Skeletal muscle satellite cell (primary cell): ENCODE results near the gene PARD3.
A peak's percentile ranks its signal among the peaks of the same experiment; 100 is the strongest.

Experiments
- H3K27me3 ChIP-seq: 2 replicates; pipeline ENCODE4 v1.7.0; 2013; ENCODE audit warnings: low read length; ENCODE audit not compliant: control insufficient read depth, insufficient read depth
- H3K36me3 ChIP-seq: 2 replicates; pipeline ENCODE4 v1.7.0; 2013; ENCODE audit warnings: mild to moderate bottlenecking, control low read depth, low read length; ENCODE audit not compliant: insufficient read depth
- H3K4me1 ChIP-seq: 2 replicates; pipeline ENCODE4 v1.7.0; 2013; ENCODE audit warnings: low read length; ENCODE audit not compliant: control insufficient read depth, insufficient read depth
- H3K4me2 ChIP-seq: 2 replicates; pipeline ENCODE4 v1.7.0; 2013; ENCODE audit warnings: mild to moderate bottlenecking, low read length
- H3K4me3 ChIP-seq: 2 replicates; pipeline ENCODE4 v1.7.0; 2013; ENCODE audit warnings: low read length
- H3K9ac ChIP-seq: 2 replicates; pipeline ENCODE4 v1.7.0; 2013; ENCODE audit warnings: mild to moderate bottlenecking, low read depth, low read length, moderate library complexity
- H3K9me3 ChIP-seq: replicated peaks from 2 replicates; pipeline ENCODE4 v1.7.0; 2013; ENCODE audit warnings: mild to moderate bottlenecking, control low read depth, low read length

Gene PARD3

GRCh38 chr10:34593374-34593890, 221.7 kb downstream of the PARD3 start:
- Histone ChIP-seq H3K36me3 (no peaks in the 10 kb centered on the region), H3K4me2 (no peak overlapping the region), H3K9me3 (no peaks in the 10 kb centered on the region), H3K4me1 (no peaks in the 10 kb centered on the region), H3K4me3 (no peak overlapping the region), H3K9ac (no peak overlapping the region), H3K27me3 (no peaks in the 10 kb centered on the region)

GRCh38 chr10:34590793-34591192, 224.3 kb downstream of the PARD3 start:
- Histone ChIP-seq H3K36me3 (no peaks in the 10 kb centered on the region), H3K4me3 (no peak overlapping the region), H3K9ac (no peak overlapping the region), H3K4me2 (no peak overlapping the region), H3K9me3 (no peaks in the 10 kb centered on the region), H3K4me1 (no peaks in the 10 kb centered on the region), H3K27me3 (no peaks in the 10 kb centered on the region)

GRCh38 chr10:34589275-34589674, 225.8 kb downstream of the PARD3 start:
- H3K4me3 ChIP-seq: no peak overlapping the region
- no peak overlapping the region for H3K4me2 ChIP-seq

GRCh38 chr10:34587680-34588019, 227.4 kb downstream of the PARD3 start:
- H3K4me1 ChIP-seq: peaks cover 21% of the 10 kb centered on the region
- H3K9me3 ChIP-seq: no peaks in the 10 kb centered on the region
- no peak overlapping the region for H3K9ac ChIP-seq
- H3K36me3 ChIP-seq: no peaks in the 10 kb centered on the region
- H3K4me2 ChIP-seq: no peak overlapping the region
- no peaks in the 10 kb centered on the region for H3K27me3 ChIP-seq
- no peak overlapping the region for H3K4me3 ChIP-seq

More at GRCh38 chr10:34589275-34589674, 225.8 kb downstream of the PARD3 start:
- peaks cover 7% of the 10 kb centered on the region for H3K4me1 ChIP-seq
- H3K9ac ChIP-seq: no peak overlapping the region
- no peaks in the 10 kb centered on the region for H3K9me3 ChIP-seq
- H3K27me3 ChIP-seq: no peaks in the 10 kb centered on the region
- no peaks in the 10 kb centered on the region for H3K36me3 ChIP-seq

GRCh38 chr10:34587002-34587679, 228.0 kb downstream of the PARD3 start:
- Histone ChIP-seq H3K9me3 (no peaks in the 10 kb centered on the region), H3K9ac (no peak overlapping the region), H3K36me3 (no peaks in the 10 kb centered on the region), H3K4me1 (peaks cover 26% of the 10 kb centered on the region), H3K4me3 (no peak overlapping the region), H3K4me2 (no peak overlapping the region), H3K27me3 (no peaks in the 10 kb centered on the region)

- Histone ChIP-seq H3K4me3 (no peak overlapping the region), H3K36me3 (no peaks in the 10 kb centered on the region), H3K4me2 (no peak overlapping the region), H3K27me3 (no peaks in the 10 kb centered on the region), H3K9ac (no peak overlapping the region), H3K4me1 (peaks cover 38% of the 10 kb centered on the region), H3K9me3 (no peaks in the 10 kb centered on the region)
Observed at GRCh38 chr10:34585422-34586112, 229.5 kb downstream of the PARD3 start.

- Histone ChIP-seq H3K4me1 (peaks cover 45% of the 10 kb centered on the region), H3K27me3 (no peaks in the 10 kb centered on the region), H3K4me2 (peak overlapping the region; percentile 33), H3K9me3 (no peaks in the 10 kb centered on the region), H3K4me3 (no peak overlapping the region), H3K9ac (no peak overlapping the region), H3K36me3 (no peaks in the 10 kb centered on the region)
Observed at GRCh38 chr10:34584164-34584563, 230.9 kb downstream of the PARD3 start.

- Histone ChIP-seq H3K9me3 (no peaks in the 10 kb centered on the region), H3K4me1 (peaks cover 45% of the 10 kb centered on the region), H3K36me3 (no peaks in the 10 kb centered on the region), H3K4me2 (peak overlapping the region; percentile 13), H3K27me3 (no peaks in the 10 kb centered on the region), H3K9ac (no peak overlapping the region), H3K4me3 (no peak overlapping the region)
Observed at GRCh38 chr10:34581801-34582532, 233.1 kb downstream of the PARD3 start.

GRCh38 chr10:34580643-34581042, 234.5 kb downstream of the PARD3 start:
- H3K36me3 ChIP-seq: no peaks in the 10 kb centered on the region
- H3K4me1 ChIP-seq: peaks cover 45% of the 10 kb centered on the region
- H3K4me3 ChIP-seq: no peak overlapping the region
- peak overlapping the region; percentile 5 for H3K9ac ChIP-seq
- H3K9me3 ChIP-seq: no peaks in the 10 kb centered on the region
- H3K4me2 ChIP-seq: peak overlapping the region; percentile 48
- no peaks in the 10 kb centered on the region for H3K27me3 ChIP-seq

GRCh38 chr10:34580214-34580613, 234.9 kb downstream of the PARD3 start:
- Histone ChIP-seq H3K27me3 (no peaks in the 10 kb centered on the region), H3K36me3 (no peaks in the 10 kb centered on the region), H3K4me2 (peak overlapping the region; percentile 48), H3K9me3 (no peaks in the 10 kb centered on the region), H3K9ac (peak overlapping the region; percentile 5), H3K4me1 (peaks cover 45% of the 10 kb centered on the region), H3K4me3 (no peak overlapping the region)

GRCh38 chr10:34578468-34578867, 236.6 kb downstream of the PARD3 start:
- Histone ChIP-seq H3K4me2 (no peak overlapping the region), H3K9ac (no peak overlapping the region), H3K9me3 (no peaks in the 10 kb centered on the region), H3K36me3 (no peaks in the 10 kb centered on the region), H3K4me3 (no peak overlapping the region), H3K4me1 (peaks cover 36% of the 10 kb centered on the region), H3K27me3 (no peaks in the 10 kb centered on the region)
